Activated CD4-positive, alpha-beta T cell treated with anti-CD3 and anti-CD28 coated beads for 48 hours (primary cell): ENCODE data around the gene CALM3.
"Not testable (repeated sequence)": the region's sequence is repeated elsewhere in the genome, so short reads cannot be mapped to it uniquely, and the experiment has no call there.

ENCODE experiments used
- DNase-seq: peaks from one replicate; pipeline ENCODE4 v3.0.0-alpha.2; 2020

The CALM3 gene

GRCh38 chr19:46601318-46602224 is at the start of gene CALM3:
Gene CALM3, plus strand, starts transcription at chr19:46601330. Its CDS starts 105 bp downstream, at chr19:46601435.
- DNase-seq: no peak

- no peak for DNase-seq
Measured at GRCh38 chr19:46552891-46553290, 48.2 kb upstream of the CALM3 start.

- no peak for DNase-seq
Measured at GRCh38 chr19:46554161-46554560, 47.0 kb upstream of the CALM3 start.

GRCh38 chr19:46555628-46556280 is 45.4 kb upstream of the CALM3 start:
- no peak for DNase-seq

GRCh38 chr19:46556471-46556870 is 44.7 kb upstream of the CALM3 start:
- not testable (repeated sequence) for DNase-seq

- no peak for DNase-seq
Measured at GRCh38 chr19:46559203-46559602, 41.9 kb upstream of the CALM3 start.

- DNase-seq: not testable (repeated sequence)
Measured at GRCh38 chr19:46559675-46560074, 41.5 kb upstream of the CALM3 start.

GRCh38 chr19:46564701-46565100 is 36.4 kb upstream of the CALM3 start:
- DNase-seq: no peak

- peak; percentile 41 for DNase-seq
Measured at GRCh38 chr19:46571495-46571894, 29.6 kb upstream of the CALM3 start.

- no peak for DNase-seq
Measured at GRCh38 chr19:46573679-46574498, 27.2 kb upstream of the CALM3 start.

- DNase-seq: peak; percentile 63
Measured at GRCh38 chr19:46574533-46574932, 26.6 kb upstream of the CALM3 start.

- no peak for DNase-seq
Measured at GRCh38 chr19:46578450-46578849, 22.7 kb upstream of the CALM3 start.

- peak; percentile 65 for DNase-seq
Measured at GRCh38 chr19:46579361-46579879, 21.7 kb upstream of the CALM3 start.

GRCh38 chr19:46580247-46580646 is 20.9 kb upstream of the CALM3 start:
- no peak for DNase-seq

- no peak for DNase-seq
Measured at GRCh38 chr19:46585539-46585938, 15.6 kb upstream of the CALM3 start.

GRCh38 chr19:46586294-46586693 is 14.8 kb upstream of the CALM3 start:
- no peak for DNase-seq

- no peak for DNase-seq
Measured at GRCh38 chr19:46587861-46588260, 13.3 kb upstream of the CALM3 start.

- no peak for DNase-seq
Measured at GRCh38 chr19:46591254-46591653, 9.9 kb upstream of the CALM3 start.

GRCh38 chr19:46591870-46592269 is 9.3 kb upstream of the CALM3 start:
- no peak for DNase-seq

- no peak for DNase-seq
Measured at GRCh38 chr19:46596008-46596407, 5.1 kb upstream of the CALM3 start.

GRCh38 chr19:46598372-46598917 is 2.7 kb upstream of the CALM3 start:
- no peak for DNase-seq

GRCh38 chr19:46599716-46600373 is 1.3 kb upstream of the CALM3 start:
- no peak for DNase-seq
